Activated CD8-positive, alpha-beta T cell treated with anti-CD3 and anti-CD28 coated beads for 36 hours (primary cell): ENCODE data around the gene COL13A1. TPM values are rescaled to one million over a fixed set of nuclear protein-coding genes. Genes with fewer than 3 reads are reported as not detected.

Experiments
- ATAC-seq: fragments of 200-7000 bp; cut with Tn5 transposase; one replicate; pipeline ENCODE4 v1.10.0; 2021; ENCODE audit warnings: mild to moderate bottlenecking, moderate library complexity
- CTCF ChIA-PET: fragments of 350-600 bp; sonication (Branson Sonifier 250); formaldehyde crosslinking; loops from one replicate; lab custom pipeline; 2021; ENCODE audit warnings: antibody characterized with exemption; lab: Charles Lee
- POLR2A ChIA-PET: fragments of 350-600 bp; sonication (Branson Sonifier 250); formaldehyde crosslinking; loops from one replicate; lab custom pipeline; 2021; ENCODE audit warnings: antibody characterized with exemption; lab: Charles Lee
- DNase-seq: peaks from one replicate; pipeline ENCODE4 v3.0.0-alpha.2; 2020
- H3K27ac Mint-ChIP-seq: one replicate; pipeline ENCODE4 v1.8.0; 2021; ENCODE audit warnings: mild to moderate bottlenecking, mixed read lengths
- H3K27me3 Mint-ChIP-seq: one replicate; pipeline ENCODE4 v1.8.0; 2021; ENCODE audit warnings: mixed read lengths
- H3K36me3 Mint-ChIP-seq: one replicate; pipeline ENCODE4 v1.8.0; 2021; ENCODE audit warnings: low read depth, mixed read lengths
- H3K4me1 Mint-ChIP-seq: one replicate; pipeline ENCODE4 v1.8.0; 2021; ENCODE audit warnings: low read depth, mixed read lengths
- H3K4me3 Mint-ChIP-seq: one replicate; pipeline ENCODE4 v1.8.0; 2021; ENCODE audit warnings: mild to moderate bottlenecking, moderate library complexity, mixed read lengths
- H3K9me3 Mint-ChIP-seq: one replicate; pipeline ENCODE4 v1.8.0; 2021; ENCODE audit warnings: mixed read lengths
- intact Hi-C: fragments of 100-400 bp; cut with micrococcal nuclease; formaldehyde crosslinking; loops from one replicate; pipeline ENCODE4 v1.10.0; 2022
- total RNA-seq, 2 experiments: library from RNA; stranded (reverse); gene quantifications; one replicate each; pipeline ENCODE4 v1.2.3, GENCODE V29; 2021
- TF ChIP-seq, protein P1 (sequence below): fragments of 200-600 bp; IDR thresholded peaks from one replicate; pipeline ENCODE4 v1.8.0; 2022; ENCODE audit warnings: antibody characterized with exemption, mild to moderate bottlenecking

The COL13A1 gene
- total RNA-seq, 2 experiments from 2014 or later = not detected

- Mint-ChIP-seq H3K36me3 (no peaks in the 10 kb centered on the region), H3K9me3 (no peaks in the 10 kb centered on the region), H3K4me3 (no peak overlapping the region), H3K4me1 (peaks cover 12% of the 10 kb centered on the region), H3K27ac (no peak overlapping the region), H3K27me3 (peaks cover 7% of the 10 kb centered on the region)
- ChIA-PET CTCF (interaction anchor here (0.8 kb wide), 1 partner anchor 195 kb away, joined by 3 read pairs; no protein-coding TSS in a partner anchor), POLR2A (no interaction called here)
- ATAC-seq = no peak
- TF ChIP-seq, protein P1, sequence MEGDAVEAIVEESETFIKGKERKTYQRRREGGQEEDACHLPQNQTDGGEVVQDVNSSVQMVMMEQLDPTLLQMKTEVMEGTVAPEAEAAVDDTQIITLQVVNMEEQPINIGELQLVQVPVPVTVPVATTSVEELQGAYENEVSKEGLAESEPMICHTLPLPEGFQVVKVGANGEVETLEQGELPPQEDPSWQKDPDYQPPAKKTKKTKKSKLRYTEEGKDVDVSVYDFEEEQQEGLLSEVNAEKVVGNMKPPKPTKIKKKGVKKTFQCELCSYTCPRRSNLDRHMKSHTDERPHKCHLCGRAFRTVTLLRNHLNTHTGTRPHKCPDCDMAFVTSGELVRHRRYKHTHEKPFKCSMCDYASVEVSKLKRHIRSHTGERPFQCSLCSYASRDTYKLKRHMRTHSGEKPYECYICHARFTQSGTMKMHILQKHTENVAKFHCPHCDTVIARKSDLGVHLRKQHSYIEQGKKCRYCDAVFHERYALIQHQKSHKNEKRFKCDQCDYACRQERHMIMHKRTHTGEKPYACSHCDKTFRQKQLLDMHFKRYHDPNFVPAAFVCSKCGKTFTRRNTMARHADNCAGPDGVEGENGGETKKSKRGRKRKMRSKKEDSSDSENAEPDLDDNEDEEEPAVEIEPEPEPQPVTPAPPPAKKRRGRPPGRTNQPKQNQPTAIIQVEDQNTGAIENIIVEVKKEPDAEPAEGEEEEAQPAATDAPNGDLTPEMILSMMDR = no peak
- no peak for DNase-seq
- intact Hi-C loops = no loop called here
Measured at GRCh38 chr10:69839696-69840345, 38.1 kb downstream of the COL13A1 start.

GRCh38 chr10:69840773-69841172 is 39.1 kb downstream of the COL13A1 start:
- no peak overlapping the region for H3K4me3 Mint-ChIP-seq
- H3K27me3 Mint-ChIP-seq = peaks cover 9% of the 10 kb centered on the region
- H3K27ac Mint-ChIP-seq = no peak overlapping the region
- intact Hi-C loops = no loop called here
- CTCF ChIA-PET = interaction anchor here (1.4 kb wide), 1 partner anchor 73 kb away, joined by 3 read pairs; no protein-coding TSS in a partner anchor
- DNase-seq (no peak), ATAC-seq (no peak)
- TF ChIP-seq, protein P1 = no peak
- no peaks in the 10 kb centered on the region for H3K36me3 Mint-ChIP-seq
- POLR2A ChIA-PET = no interaction called here
- no peaks in the 10 kb centered on the region for H3K9me3 Mint-ChIP-seq
- H3K4me1 Mint-ChIP-seq = peaks cover 12% of the 10 kb centered on the region

DNA sequence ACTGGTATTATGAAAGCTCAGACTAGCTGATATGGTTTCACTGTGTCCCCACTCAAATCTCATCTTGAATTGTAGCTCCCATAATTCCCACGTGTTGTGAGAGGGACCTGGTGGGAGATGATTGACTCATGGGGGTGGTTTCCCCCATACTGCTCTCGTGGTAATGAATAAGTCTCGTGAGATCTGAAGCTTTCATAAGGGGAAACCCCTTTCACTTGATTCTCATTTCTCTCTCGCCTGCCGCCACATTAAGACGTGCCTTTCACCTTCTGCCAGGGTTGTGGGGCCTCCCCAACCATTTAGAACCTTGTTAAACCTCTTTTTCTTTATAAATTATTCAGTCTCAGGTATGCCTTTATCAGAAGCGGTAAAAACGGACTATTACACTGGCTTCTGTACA is 40.3 kb downstream of the COL13A1 start:
- peaks cover 12% of the 10 kb centered on the region for H3K4me1 Mint-ChIP-seq
- peak; percentile 61 for DNase-seq
- H3K27me3 Mint-ChIP-seq = peaks cover 13% of the 10 kb centered on the region
- POLR2A ChIA-PET = no interaction called here
- peak; percentile 91 for ATAC-seq
- intact Hi-C loops = no loop called here
- TF ChIP-seq, protein P1 = no peak
- CTCF ChIA-PET = interaction anchor here (1.4 kb wide), 1 partner anchor 72 kb away, joined by 3 read pairs; no protein-coding TSS in a partner anchor
- no peaks in the 10 kb centered on the region for H3K9me3 Mint-ChIP-seq
- no peak overlapping the region for H3K4me3 Mint-ChIP-seq
- H3K36me3 Mint-ChIP-seq = no peaks in the 10 kb centered on the region
- no peak overlapping the region for H3K27ac Mint-ChIP-seq

DNA sequence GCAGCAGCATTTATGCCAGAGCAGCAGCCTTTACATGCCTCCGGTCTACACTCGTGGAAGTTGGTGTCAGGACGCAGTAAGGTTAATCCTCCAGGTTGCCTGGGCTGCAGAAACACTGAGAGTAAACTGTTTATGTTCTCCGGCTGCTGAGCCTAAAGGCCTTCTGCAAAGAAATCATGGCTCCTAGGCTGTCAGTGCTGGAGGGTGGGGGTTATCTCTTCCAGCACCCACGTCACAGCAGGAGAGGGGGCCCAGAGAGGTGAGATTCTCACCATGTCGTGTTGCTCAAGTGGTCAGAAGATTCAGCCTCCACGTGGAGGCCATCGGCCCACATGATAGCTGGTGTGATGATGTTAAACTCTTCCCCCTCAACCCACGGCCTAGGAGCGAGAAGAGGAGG is 41.2 kb downstream of the COL13A1 start:
- ATAC-seq (no peak), DNase-seq (no peak)
- intact Hi-C loops = no loop called here
- Mint-ChIP-seq H3K36me3 (no peaks in the 10 kb centered on the region), H3K27me3 (peaks cover 16% of the 10 kb centered on the region), H3K4me1 (peaks cover 12% of the 10 kb centered on the region), H3K9me3 (no peaks in the 10 kb centered on the region), H3K27ac (no peak overlapping the region), H3K4me3 (no peak overlapping the region)
- POLR2A ChIA-PET = no interaction called here
- CTCF ChIA-PET = no interaction called here
- TF ChIP-seq, protein P1 = no peak

- Mint-ChIP-seq H3K4me3 (no peak overlapping the region), H3K9me3 (no peaks in the 10 kb centered on the region), H3K27me3 (peaks cover 17% of the 10 kb centered on the region), H3K36me3 (no peaks in the 10 kb centered on the region), H3K4me1 (peaks cover 12% of the 10 kb centered on the region), H3K27ac (no peak overlapping the region)
- TF ChIP-seq, protein P1 = no peak
- ChIA-PET POLR2A (no interaction called here), CTCF (no interaction called here)
- no peak for ATAC-seq
- no peak for DNase-seq
- intact Hi-C loops = no loop called here
Measured at GRCh38 chr10:69843923-69844322, 42.2 kb downstream of the COL13A1 start.
